Activated effector memory CD4-positive, alpha-beta T cell treated with anti-CD3 and anti-CD28 coated beads, Interleukin-2, amount 50 U/mL, for 16 hours (primary cell): ENCODE results near the gene PTPRD.

Experiments
- DNase-seq: peaks from one replicate; pipeline ENCODE4 v3.0.0-alpha.2; 2020

Gene PTPRD

GRCh38 chr9:8265281-8265680 lies 2347.5 kb downstream of the PTPRD start:
- DNase-seq = no peak
